Left cardiac atrium (tissue), 4 donors: Measurements from ENCODE around the gene VPREB1. TPM values are rescaled to one million over a fixed set of nuclear protein-coding genes. Genes with fewer than 3 reads are reported as not detected.
"Not testable (repeated sequence)": the region's sequence is repeated elsewhere in the genome, so short reads cannot be mapped to it uniquely, and the experiment has no call there.

Experiments used
- ATAC-seq, 2 donors: fragments of 200-7000 bp; cut with Tn5 transposase; one replicate each; pipeline ENCODE4 v1.9.1; 2020; ENCODE audit warnings: mild to moderate bottlenecking in 2 of 2, moderate library complexity in 2 of 2
- DNase-seq: peaks from one replicate; pipeline ENCODE4 v3.0.0-alpha.2; 2020
- intact Hi-C, 2 donors: fragments of 100-400 bp; cut with DNase I; formaldehyde crosslinking; loops; one replicate each; pipeline versions ENCODE4 v1.14.1 to v1.15.1; 2022 to 2023
- long read RNA-seq: library from polyadenylated mRNA; unstranded; transcript quantifications from one replicate; pipeline ENCODE4 v2.0.0, GENCODE V29; 2021
- total RNA-seq, 2 donors: library from RNA; stranded (reverse); fragmentation: NEBNext Ultra II Directional; extraction: Animal tissue kit (Norgen Biotek cat#: 25700); gene quantifications; one replicate each; pipeline ENCODE4 v1.2.1, GENCODE V29; 2021
- donor health status: DM: no; HTN: yes; CAD: no.
- donor health status: DM: no; HTN: yes; CAD: no; lungs with severe emphysema.
- donor health status: DM: yes; HTN: yes; CAD: no.
- donor health status: Dilated cardiomyopathy.

Gene VPREB1
- not detected for total RNA-seq
- long read RNA-seq = 0 reads

GRCh38 chr22:22244316-22245250 is at the start of gene VPREB1:
Gene VPREB1 (plus strand): TSS chr22:22244786. CDS start chr22:22244814, 28 bp downstream.
- DNase-seq (no peak), ATAC-seq (no peak)
- intact Hi-C loops = no loop called here

GRCh38 chr22:22194931-22195264 is 49.7 kb upstream of the VPREB1 start:
- DNase-seq (no peak), ATAC-seq (no peak)
- intact Hi-C loops = no loop called here

GRCh38 chr22:22195265-22196017 is 49.1 kb upstream of the VPREB1 start:
- DNase-seq (peak; percentile 58), ATAC-seq (peak; percentile 44 to 69)

GRCh38 chr22:22196018-22196533 is 48.5 kb upstream of the VPREB1 start:
- ATAC-seq = no peak
- intact Hi-C loops = no loop called here
- DNase-seq = no peak

More at GRCh38 chr22:22195265-22196017, 49.1 kb upstream of the VPREB1 start:
- intact Hi-C loops = no loop called here

GRCh38 chr22:22196833-22197477 is 47.6 kb upstream of the VPREB1 start:
- intact Hi-C loops = no loop called here
- DNase-seq = no peak
- no peak for ATAC-seq

- intact Hi-C loops = no loop called here
- ATAC-seq = no peak
- DNase-seq = no peak
These were observed 46.6 kb upstream of the VPREB1 start for GRCh38 chr22:22197993-22198402.

- intact Hi-C loops = no loop called here
- DNase-seq (no peak), ATAC-seq (no peak)
These were observed 45.8 kb upstream of the VPREB1 start for GRCh38 chr22:22198751-22199150.

GRCh38 chr22:22199634-22200033 is 45.0 kb upstream of the VPREB1 start:
- intact Hi-C loops = no loop called here
- ATAC-seq = no peak
- no peak for DNase-seq

- no peak for ATAC-seq
These were observed 43.9 kb upstream of the VPREB1 start for GRCh38 chr22:22200569-22201184.

GRCh38 chr22:22201185-22201929 is 43.2 kb upstream of the VPREB1 start:
- DNase-seq = no peak
- intact Hi-C loops = no loop called here
- peak in 1 of 2 donors; percentile 73 for ATAC-seq

More at GRCh38 chr22:22200569-22201184, 43.9 kb upstream of the VPREB1 start:
- DNase-seq = no peak
- intact Hi-C loops = no loop called here

- ATAC-seq = no peak
- DNase-seq = no peak
- intact Hi-C loops = no loop called here
These were observed 42.6 kb upstream of the VPREB1 start for GRCh38 chr22:22201930-22202343.

GRCh38 chr22:22203048-22203971 is 41.3 kb upstream of the VPREB1 start:
- DNase-seq (no peak), ATAC-seq (no peak)

GRCh38 chr22:22207845-22208564 is 36.6 kb upstream of the VPREB1 start:
- ATAC-seq (peak; percentile 47 to 75), DNase-seq (peak; percentile 62)
- intact Hi-C loops = no loop called here

More at GRCh38 chr22:22203048-22203971, 41.3 kb upstream of the VPREB1 start:
- intact Hi-C loops = no loop called here

- intact Hi-C loops = no loop called here
- ATAC-seq = no peak
- no peak for DNase-seq
These were observed 35.9 kb upstream of the VPREB1 start for GRCh38 chr22:22208652-22209051.

GRCh38 chr22:22209080-22209640 is 35.4 kb upstream of the VPREB1 start:
- DNase-seq, intact Hi-C loops, ATAC-seq: not testable (repeated sequence)

GRCh38 chr22:22210375-22210774 is 34.2 kb upstream of the VPREB1 start:
- no peak for ATAC-seq
- DNase-seq = no peak
- intact Hi-C loops = no loop called here
